ENCODE measurements around the gene SLIT1. TPM values are rescaled to one million over a fixed set of nuclear protein-coding genes. Genes with fewer than 3 reads are reported as not detected.

SLIT1 gene
- total RNA-seq, 4 donors from 2014 or later: 0.04 to 0.13 TPM; not detected in 2

- H3K9me3 ChIP-seq: no peaks in the 10 kb centered on the region
- peaks cover 74% of the 10 kb centered on the region for H3K27me3 ChIP-seq
- ATAC-seq: no peak
- TF ChIP-seq, protein P1, sequence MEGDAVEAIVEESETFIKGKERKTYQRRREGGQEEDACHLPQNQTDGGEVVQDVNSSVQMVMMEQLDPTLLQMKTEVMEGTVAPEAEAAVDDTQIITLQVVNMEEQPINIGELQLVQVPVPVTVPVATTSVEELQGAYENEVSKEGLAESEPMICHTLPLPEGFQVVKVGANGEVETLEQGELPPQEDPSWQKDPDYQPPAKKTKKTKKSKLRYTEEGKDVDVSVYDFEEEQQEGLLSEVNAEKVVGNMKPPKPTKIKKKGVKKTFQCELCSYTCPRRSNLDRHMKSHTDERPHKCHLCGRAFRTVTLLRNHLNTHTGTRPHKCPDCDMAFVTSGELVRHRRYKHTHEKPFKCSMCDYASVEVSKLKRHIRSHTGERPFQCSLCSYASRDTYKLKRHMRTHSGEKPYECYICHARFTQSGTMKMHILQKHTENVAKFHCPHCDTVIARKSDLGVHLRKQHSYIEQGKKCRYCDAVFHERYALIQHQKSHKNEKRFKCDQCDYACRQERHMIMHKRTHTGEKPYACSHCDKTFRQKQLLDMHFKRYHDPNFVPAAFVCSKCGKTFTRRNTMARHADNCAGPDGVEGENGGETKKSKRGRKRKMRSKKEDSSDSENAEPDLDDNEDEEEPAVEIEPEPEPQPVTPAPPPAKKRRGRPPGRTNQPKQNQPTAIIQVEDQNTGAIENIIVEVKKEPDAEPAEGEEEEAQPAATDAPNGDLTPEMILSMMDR (IDR thresholded peaks at IDR 0.05): peak in 2 of 4 experiments; percentile 8 to 55
- TF ChIP-seq POLR2AphosphoS5 (IDR thresholded peaks at IDR 0.05) (no peak), POLR2A (IDR thresholded peaks at IDR 0.05) (no peak), EP300 (IDR thresholded peaks at IDR 0.05) (no peak)
- no peak overlapping the region for H3K4me3 ChIP-seq
- H3K4me1 ChIP-seq: no peaks in the 10 kb centered on the region
- no peaks in the 10 kb centered on the region for H3K36me3 ChIP-seq
- 0 to 67% methylated on average over 1 to 5 of the region's 6 CpGs for WGBS, 2 donors (ENCODE audit: low coverage in 1 of 2)
- H3K27ac ChIP-seq: no peak overlapping the region
Observed at GRCh38 chr10:97081621-97082235, 104.0 kb downstream of the SLIT1 start.

DNA sequence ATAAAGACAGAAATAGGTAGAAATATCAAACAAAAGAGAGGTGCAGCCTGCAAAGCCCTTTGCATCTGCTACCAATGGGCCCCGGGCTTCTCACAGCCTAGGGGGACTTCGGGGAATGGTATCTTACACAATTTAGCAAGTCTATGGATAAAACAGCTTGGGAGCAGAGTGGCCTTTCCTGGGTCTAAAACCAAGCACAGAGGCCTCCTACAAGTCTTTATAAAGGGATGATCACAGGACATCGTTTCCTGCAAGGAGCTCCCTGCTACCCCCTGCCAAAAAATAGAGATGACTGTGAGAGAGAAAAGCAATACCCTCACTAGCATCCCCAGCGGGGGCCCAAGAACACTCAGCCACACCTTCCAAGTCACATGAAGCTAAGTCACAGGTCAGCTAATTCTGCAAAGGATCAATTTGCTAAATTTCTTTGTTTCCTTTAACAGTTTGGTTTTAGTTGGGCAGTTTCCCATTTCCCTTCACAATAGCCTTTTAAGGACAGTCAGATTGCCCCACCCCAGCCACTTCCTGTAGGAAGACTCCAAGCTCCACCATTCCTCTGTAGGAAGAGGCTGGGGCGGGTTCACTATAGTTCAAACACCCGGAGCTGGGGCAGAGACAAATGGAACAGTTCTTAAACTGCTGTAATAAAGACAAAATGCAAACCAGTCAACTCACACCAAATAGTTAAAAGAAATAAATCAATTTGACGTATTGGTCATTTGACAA is 105.5 kb downstream of the SLIT1 start:
- Histone ChIP-seq H3K4me1 (no peaks in the 10 kb centered on the region), H3K4me3 (no peak overlapping the region), H3K27ac (no peak overlapping the region), H3K27me3 (peaks cover 63% of the 10 kb centered on the region), H3K9me3 (no peaks in the 10 kb centered on the region), H3K36me3 (no peaks in the 10 kb centered on the region)
- TF ChIP-seq EP300 (IDR thresholded peaks at IDR 0.05) (no peak), POLR2AphosphoS5 (IDR thresholded peaks at IDR 0.05) (no peak), POLR2A (IDR thresholded peaks at IDR 0.05) (no peak)
- TF ChIP-seq, protein P1 (IDR thresholded peaks at IDR 0.05): no peak
- WGBS, 2 donors (ENCODE audit: low coverage in 1 of 2): 39 to 57% methylated on average over 6 to 7 of the region's 7 CpGs
- ATAC-seq: no peak

DNA sequence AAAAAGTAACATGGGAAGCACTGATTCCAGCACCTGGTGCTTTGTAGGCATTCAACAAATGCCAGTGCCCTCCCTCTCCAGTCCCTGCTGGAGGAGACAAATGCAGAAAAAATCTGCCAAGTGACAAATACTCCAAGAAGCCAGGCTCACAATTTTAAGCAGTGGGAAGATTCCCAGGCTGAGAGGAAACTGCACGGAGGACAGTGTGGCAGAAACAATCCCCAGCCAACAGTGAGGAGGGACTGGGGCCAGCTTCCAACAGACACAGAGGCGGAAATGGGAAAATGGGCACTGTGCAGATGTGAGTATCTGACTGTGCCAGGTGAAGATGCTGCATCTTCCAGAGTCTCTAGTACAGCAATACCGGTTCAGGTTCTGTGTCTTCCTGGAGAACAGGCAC is 106.3 kb downstream of the SLIT1 start:
- ATAC-seq: no peak
- Histone ChIP-seq H3K27me3 (peaks cover 68% of the 10 kb centered on the region), H3K4me3 (no peak overlapping the region), H3K9me3 (no peaks in the 10 kb centered on the region), H3K36me3 (no peaks in the 10 kb centered on the region), H3K4me1 (no peaks in the 10 kb centered on the region), H3K27ac (no peak overlapping the region)
- WGBS, 2 donors (ENCODE audit: low coverage in 1 of 2): 30 to 35% methylated on average over 2 of the region's 3 CpGs
- TF ChIP-seq POLR2AphosphoS5 (IDR thresholded peaks at IDR 0.05): no peak
- no peak for TF ChIP-seq POLR2A (IDR thresholded peaks at IDR 0.05)
- TF ChIP-seq, protein P1 (IDR thresholded peaks at IDR 0.05): no peak
- TF ChIP-seq EP300 (IDR thresholded peaks at IDR 0.05): no peak

DNA sequence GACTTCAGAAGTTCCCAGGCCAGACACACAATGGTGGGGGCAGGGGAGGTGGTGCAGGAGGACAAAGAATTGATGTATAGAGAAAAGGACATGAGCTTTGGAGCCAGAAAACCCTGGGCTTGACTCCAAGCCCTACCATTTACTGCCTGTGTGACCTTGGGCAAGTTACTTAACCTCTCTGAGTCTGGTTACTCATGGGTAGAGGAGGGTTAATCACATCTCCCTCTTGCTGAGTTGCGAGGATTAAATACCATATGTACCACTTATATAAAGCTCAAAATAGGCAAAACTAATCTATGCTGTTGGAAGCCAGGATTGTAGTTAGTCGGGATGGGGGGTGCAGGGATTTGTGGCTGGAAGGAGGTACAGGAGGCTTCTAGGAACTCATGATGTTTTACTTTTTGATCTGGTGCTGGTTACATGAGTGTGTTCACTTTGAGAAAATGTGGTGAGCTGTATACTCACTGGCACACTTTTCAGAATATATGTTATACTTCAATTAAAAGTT is 106.8 kb downstream of the SLIT1 start:
- no peaks in the 10 kb centered on the region for H3K4me1 ChIP-seq
- no peaks in the 10 kb centered on the region for H3K9me3 ChIP-seq
- TF ChIP-seq, protein P1 (IDR thresholded peaks at IDR 0.05): no peak
- no peak for TF ChIP-seq EP300 (IDR thresholded peaks at IDR 0.05)
- no peak overlapping the region for H3K27ac ChIP-seq
- no peaks in the 10 kb centered on the region for H3K36me3 ChIP-seq
- H3K27me3 ChIP-seq: peaks cover 67% of the 10 kb centered on the region
- no peak for ATAC-seq
- no peak overlapping the region for H3K4me3 ChIP-seq
- 29% methylated on average over 1 of the region's 2 CpGs; no CpG with 5 or more reads in 1 of the 2 donors for WGBS, 2 donors (ENCODE audit: low coverage in 1 of 2)
